ENCODE results near the gene CENPF.
"Not testable (repeated sequence)": the region's sequence is repeated elsewhere in the genome, so short reads cannot be mapped to it uniquely, and the experiment has no call there.

The CENPF gene

DNA sequence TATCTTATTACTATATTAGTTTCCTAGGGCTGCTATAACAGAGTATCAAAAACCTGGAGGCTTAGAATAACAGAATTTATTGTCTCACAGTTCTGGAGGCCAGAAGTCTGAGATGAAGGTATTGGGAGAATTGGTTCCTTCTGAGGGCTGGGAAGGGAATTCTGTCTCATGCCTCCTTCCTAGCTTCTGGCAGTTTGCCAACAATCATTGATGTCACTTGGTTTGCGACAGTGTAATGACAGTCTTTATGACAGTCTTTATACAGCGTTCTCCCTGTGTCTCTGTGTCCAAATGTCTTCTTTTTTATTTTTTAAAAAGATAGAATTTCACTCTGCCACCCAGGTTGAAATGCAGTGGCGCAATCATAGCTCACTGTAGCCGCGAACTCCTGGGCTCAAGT lies 15.8 kb upstream of the CENPF start:
- Mint-ChIP-seq H3K9me3 (no peaks in the 10 kb centered on the region), H3K27ac (no peak overlapping the region), H3K27me3 (ENCODE audit: low read depth, poor library complexity) (peaks cover 9% of the 10 kb centered on the region), H3K36me3 (ENCODE audit: low read depth) (no peaks in the 10 kb centered on the region), H3K4me1 (peaks cover 11% of the 10 kb centered on the region), H3K4me3 (no peak overlapping the region)
- TF ChIP-seq, protein P1, sequence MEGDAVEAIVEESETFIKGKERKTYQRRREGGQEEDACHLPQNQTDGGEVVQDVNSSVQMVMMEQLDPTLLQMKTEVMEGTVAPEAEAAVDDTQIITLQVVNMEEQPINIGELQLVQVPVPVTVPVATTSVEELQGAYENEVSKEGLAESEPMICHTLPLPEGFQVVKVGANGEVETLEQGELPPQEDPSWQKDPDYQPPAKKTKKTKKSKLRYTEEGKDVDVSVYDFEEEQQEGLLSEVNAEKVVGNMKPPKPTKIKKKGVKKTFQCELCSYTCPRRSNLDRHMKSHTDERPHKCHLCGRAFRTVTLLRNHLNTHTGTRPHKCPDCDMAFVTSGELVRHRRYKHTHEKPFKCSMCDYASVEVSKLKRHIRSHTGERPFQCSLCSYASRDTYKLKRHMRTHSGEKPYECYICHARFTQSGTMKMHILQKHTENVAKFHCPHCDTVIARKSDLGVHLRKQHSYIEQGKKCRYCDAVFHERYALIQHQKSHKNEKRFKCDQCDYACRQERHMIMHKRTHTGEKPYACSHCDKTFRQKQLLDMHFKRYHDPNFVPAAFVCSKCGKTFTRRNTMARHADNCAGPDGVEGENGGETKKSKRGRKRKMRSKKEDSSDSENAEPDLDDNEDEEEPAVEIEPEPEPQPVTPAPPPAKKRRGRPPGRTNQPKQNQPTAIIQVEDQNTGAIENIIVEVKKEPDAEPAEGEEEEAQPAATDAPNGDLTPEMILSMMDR (IDR thresholded peaks at IDR 0.05): no peak
- DNase-seq: no peak

DNA sequence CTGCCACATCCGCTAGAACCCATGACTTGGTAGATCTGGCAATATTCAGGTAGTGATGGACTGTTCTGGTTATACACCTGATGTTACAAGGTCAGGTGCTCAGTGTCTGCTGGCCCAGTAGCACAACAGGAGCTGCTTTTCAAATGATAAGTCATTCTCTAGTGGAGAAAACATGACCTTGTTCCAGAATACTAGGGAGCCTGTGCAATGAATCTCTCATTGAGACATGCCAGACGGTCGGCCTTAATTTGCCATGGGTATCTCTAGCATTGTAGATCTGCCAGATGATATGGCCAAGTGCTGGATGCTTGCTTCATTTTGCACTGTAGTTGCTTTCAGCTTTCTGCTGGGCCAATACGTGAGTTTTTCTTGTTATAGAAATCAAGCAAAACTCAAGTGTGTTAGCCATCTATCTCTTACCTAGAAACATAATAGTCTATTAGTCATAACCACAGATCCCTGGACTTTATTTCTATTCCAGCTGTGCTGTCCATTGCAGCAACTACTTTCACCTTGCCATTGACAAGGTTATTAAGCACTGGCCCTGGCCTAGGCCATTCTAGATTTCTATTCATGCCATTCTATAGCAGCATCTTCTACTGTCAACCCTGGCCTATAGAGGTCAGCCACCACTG lies 13.9 kb upstream of the CENPF start:
- Mint-ChIP-seq H3K27ac (no peak overlapping the region), H3K27me3 (ENCODE audit: low read depth, poor library complexity) (peaks cover 9% of the 10 kb centered on the region), H3K9me3 (no peaks in the 10 kb centered on the region), H3K4me3 (no peak overlapping the region), H3K4me1 (peaks cover 9% of the 10 kb centered on the region), H3K36me3 (ENCODE audit: low read depth) (no peaks in the 10 kb centered on the region)
- TF ChIP-seq, protein P1 (IDR thresholded peaks at IDR 0.05): no peak
- no peak for DNase-seq

DNA sequence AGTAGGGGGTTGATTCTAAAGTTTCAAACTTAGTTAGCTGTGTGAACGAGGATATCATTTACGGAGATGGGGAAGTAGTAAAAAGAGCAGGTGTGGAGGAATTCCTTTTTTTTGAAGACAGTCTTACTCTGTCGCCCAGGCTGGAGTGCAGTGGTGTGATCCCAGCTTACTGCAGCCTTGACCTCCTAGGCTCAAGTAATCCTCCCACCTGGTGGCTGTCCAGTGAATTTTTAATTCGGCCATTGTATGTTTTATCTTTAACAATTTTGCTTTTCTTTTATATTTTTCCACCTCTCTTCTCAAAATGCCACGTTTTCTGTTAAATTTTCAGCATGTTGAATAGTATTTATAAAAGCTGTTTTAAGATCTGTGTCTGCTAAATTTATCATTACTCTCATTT lies 12.3 kb upstream of the CENPF start:
- Mint-ChIP-seq H3K36me3 (ENCODE audit: low read depth) (no peaks in the 10 kb centered on the region), H3K9me3 (no peaks in the 10 kb centered on the region), H3K27ac (no peak overlapping the region), H3K4me3 (no peak overlapping the region), H3K27me3 (ENCODE audit: low read depth, poor library complexity) (peaks cover 5% of the 10 kb centered on the region), H3K4me1 (peaks cover 5% of the 10 kb centered on the region)
- DNase-seq: no peak
- TF ChIP-seq, protein P1 (IDR thresholded peaks at IDR 0.05): no peak

DNA sequence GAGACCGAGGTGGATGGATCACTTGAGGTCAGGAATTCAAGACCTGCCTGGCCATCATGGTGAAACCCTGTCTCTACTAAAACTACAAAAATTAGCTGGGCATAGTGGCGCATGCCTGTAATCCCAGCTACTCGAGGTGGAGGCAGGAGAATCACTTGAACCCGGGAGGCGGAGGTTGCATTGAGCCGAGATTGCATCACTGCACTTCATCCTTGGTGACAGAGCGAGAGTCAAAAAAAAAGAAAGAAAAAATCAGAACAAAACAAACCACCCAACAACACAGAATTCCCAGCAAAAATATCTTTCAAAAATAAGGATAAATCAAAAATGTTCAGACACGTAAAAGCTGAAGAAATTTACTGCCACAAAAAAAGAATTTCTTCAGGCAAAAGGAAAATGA lies 11.1 kb upstream of the CENPF start:
- peaks cover 10% of the 10 kb centered on the region for H3K27me3 Mint-ChIP-seq (ENCODE audit: low read depth, poor library complexity)
- H3K4me1 Mint-ChIP-seq; H3K4me3 Mint-ChIP-seq; H3K27ac Mint-ChIP-seq; H3K36me3 Mint-ChIP-seq (ENCODE audit: low read depth); H3K9me3 Mint-ChIP-seq; DNase-seq: not testable (repeated sequence)

DNA sequence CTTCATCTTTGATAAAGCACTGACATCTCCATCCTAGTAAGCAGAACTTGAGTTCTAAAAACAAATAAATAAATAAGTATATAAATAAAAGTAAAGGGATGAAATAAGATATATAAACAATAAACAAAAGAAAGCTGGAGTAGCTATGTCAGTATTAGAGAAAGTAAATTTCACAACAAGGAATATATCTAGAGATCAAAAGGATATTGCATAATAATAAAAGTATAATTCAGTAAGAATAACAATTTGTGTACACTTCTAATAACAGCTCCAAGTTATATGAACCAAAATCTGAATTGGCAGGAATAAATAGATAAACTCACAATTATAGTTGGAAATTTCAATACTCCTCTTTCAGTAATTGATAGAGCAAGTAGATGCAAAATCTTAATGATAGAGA lies 9.8 kb upstream of the CENPF start:
- Mint-ChIP-seq H3K4me3 (no peak overlapping the region), H3K27ac (no peak overlapping the region), H3K27me3 (ENCODE audit: low read depth, poor library complexity) (peaks cover 10% of the 10 kb centered on the region), H3K9me3 (no peaks in the 10 kb centered on the region), H3K4me1 (peaks cover 5% of the 10 kb centered on the region), H3K36me3 (ENCODE audit: low read depth) (no peaks in the 10 kb centered on the region)
- DNase-seq: no peak
- TF ChIP-seq, protein P1 (IDR thresholded peaks at IDR 0.05): no peak

DNA sequence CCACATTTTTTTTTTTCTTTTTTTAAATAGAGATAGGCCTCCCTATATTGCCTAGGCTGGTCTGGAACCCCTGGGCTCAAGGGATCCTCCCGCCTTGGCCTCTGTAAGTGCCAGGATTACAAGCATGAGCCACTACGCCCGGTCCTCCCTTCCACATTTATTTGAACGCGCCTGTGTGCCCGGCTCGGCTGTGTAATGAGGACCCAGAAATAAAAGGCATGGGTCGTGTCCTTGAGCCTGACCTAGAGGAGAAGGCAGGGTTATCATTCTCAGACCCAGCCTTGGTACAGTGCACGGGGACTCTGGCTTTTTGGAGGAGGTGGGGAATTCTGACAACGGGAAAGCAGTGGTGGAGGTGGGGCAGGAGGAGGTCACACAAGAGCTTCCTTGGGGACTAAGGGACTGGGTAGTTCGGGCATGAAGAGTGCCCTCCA lies 841 bp downstream of the CENPF start:
- peaks cover 21% of the 10 kb centered on the region for H3K9me3 Mint-ChIP-seq
- no peak for DNase-seq
- TF ChIP-seq, protein P1 (IDR thresholded peaks at IDR 0.05): no peak
- H3K27ac Mint-ChIP-seq: no peak overlapping the region
- peaks cover 4% of the 10 kb centered on the region for H3K27me3 Mint-ChIP-seq (ENCODE audit: low read depth, poor library complexity)
- H3K36me3 Mint-ChIP-seq (ENCODE audit: low read depth): peaks cover 28% of the 10 kb centered on the region
- peaks cover 35% of the 10 kb centered on the region for H3K4me1 Mint-ChIP-seq
- H3K4me3 Mint-ChIP-seq: peak overlapping the region; percentile 98
